SK-N-SH (cell line): ENCODE data around the gene MRPL57. TPM values are rescaled to one million over a fixed set of nuclear protein-coding genes. Genes with fewer than 3 reads are reported as not detected.
"Not testable (repeated sequence)": the region's sequence is repeated elsewhere in the genome, so short reads cannot be mapped to it uniquely, and the experiment has no call there.

ENCODE experiments used
- CTCF ChIA-PET: fragments of 300-600, 350-600 bp; formaldehyde crosslinking; extraction: SDS; loops from one replicate; lab custom pipeline; 2021; lab: Yijun Ruan, JAX
- POLR2A ChIA-PET: fragments of 350-600 bp; sonication (Branson Sonifier 250); formaldehyde crosslinking; extraction: SDS; loops from one replicate; lab custom pipeline; 2020; ENCODE audit warnings: antibody characterized with exemption, inconsistent platforms; lab: Yijun Ruan, JAX
- DNase-seq: peaks from one replicate; pipeline ENCODE4 v3.0.0; 2012
- H2AFZ ChIP-seq: fragments of 200-600 bp; sonication (generic); 2 replicates; pipeline ENCODE4 v1.8.1; 2016; ENCODE audit warnings: antibody characterized with exemption, mild to moderate bottlenecking, low read depth
- H3F3A ChIP-seq: fragments of 200-600 bp; sonication (generic); replicated peaks from 2 replicates; pipeline ENCODE3; 2016; ENCODE audit warnings: antibody characterized with exemption, mild to moderate bottlenecking; ENCODE audit not compliant: insufficient read depth
- H3K27ac ChIP-seq, 2 experiments: fragments of 200-500 bp in 1 of 2; fragments of 200-600 bp in 1 of 2; sonication (Bioruptor generic) in 1 of 2; sonication (generic), shearing (Covaris generic) in 1 of 2; 2 replicates each; pipeline versions ENCODE4 v1.5.1 to v1.6.1; 2014 to 2016; ENCODE audit warnings: low read depth in 2 of 2, inconsistent platforms in 1 of 2, low read length in 1 of 2, mild to moderate bottlenecking in 1 of 2, mixed read lengths in 1 of 2
- H3K27me3 ChIP-seq: fragments of 200-600 bp; sonication (generic), shearing (Covaris generic); 2 replicates; pipeline ENCODE4 v1.6.1; 2016; ENCODE audit warnings: mixed run types; ENCODE audit not compliant: insufficient read depth
- H3K36me3 ChIP-seq, 2 experiments: fragments of 200-500 bp in 1 of 2; fragments of 200-600 bp in 1 of 2; sonication (Bioruptor generic) in 1 of 2; sonication (generic) in 1 of 2; replicated peaks in 1 of 2; 2 replicates each; pipeline versions ENCODE3 to v1.5.1; 2014 to 2016; ENCODE audit warnings: low read length in 1 of 2, mild to moderate bottlenecking in 1 of 2; ENCODE audit not compliant: insufficient read depth in 2 of 2, control insufficient read depth in 1 of 2
- H3K4me1 ChIP-seq, 2 experiments: fragments of 200-500 bp in 1 of 2; fragments of 200-600 bp in 1 of 2; sonication (Bioruptor generic) in 1 of 2; sonication (generic), shearing (Covaris generic) in 1 of 2; 2 replicates each; pipeline versions ENCODE4 v1.5.1 to v1.6.1; 2014 to 2016; ENCODE audit warnings: low read depth in 1 of 2, low read length in 1 of 2, mixed run types in 1 of 2; ENCODE audit not compliant: insufficient read depth in 2 of 2, control insufficient read depth in 1 of 2
- H3K4me2 ChIP-seq: fragments of 200-600 bp; sonication (generic), shearing (Covaris generic); 2 replicates; pipeline ENCODE4 v1.6.1; 2017; ENCODE audit warnings: mixed run types
- H3K4me3 ChIP-seq, 2 experiments: fragments of 200-500 bp in 1 of 2; fragments of 200-600 bp in 1 of 2; sonication (Bioruptor generic) in 1 of 2; sonication (generic), shearing (Covaris generic) in 1 of 2; 2 replicates each; pipeline versions ENCODE4 v1.5.1 to v1.8.1; 2014 to 2016; ENCODE audit warnings: low read depth in 2 of 2, inconsistent platforms in 1 of 2, low read length in 1 of 2, mild to moderate bottlenecking in 1 of 2, mixed read lengths in 1 of 2, moderate library complexity in 1 of 2
- H3K79me2 ChIP-seq: fragments of 200-600 bp; sonication (generic); 2 replicates; pipeline ENCODE4 v1.8.1; 2017; ENCODE audit warnings: mild to moderate bottlenecking; ENCODE audit not compliant: insufficient read depth
- H3K9ac ChIP-seq: fragments of 200-600 bp; sonication (generic); 2 replicates; pipeline ENCODE4 v1.6.1; 2017; ENCODE audit warnings: mixed run types
- H3K9me2 ChIP-seq: fragments of 200-600 bp; sonication (generic); 2 replicates; pipeline ENCODE4 v1.6.1; 2017; ENCODE audit warnings: mixed run types
- H3K9me3 ChIP-seq: fragments of 200-600 bp; sonication (generic); 2 replicates; pipeline ENCODE4 v1.6.1; 2017; ENCODE audit warnings: mixed run types, mild to moderate bottlenecking, moderate library complexity
- H4K20me1 ChIP-seq: fragments of 200-600 bp; sonication (generic); 2 replicates; pipeline ENCODE4 v1.6.1; 2017; ENCODE audit warnings: mild to moderate bottlenecking, mixed run types; ENCODE audit not compliant: insufficient read depth
- EZH2phosphoT487 ChIP-seq: fragments of 200-600 bp; sonication (generic); IDR thresholded peaks from 2 replicates; pipeline ENCODE4 v1.6.1; 2017; ENCODE audit warnings: low read depth, mixed run types, mild to moderate bottlenecking, antibody characterized with exemption, moderate library complexity, borderline replicate concordance
- FOXM1 ChIP-seq: IDR thresholded peaks from 2 replicates; pipeline ENCODE4 v1.4.0; 2012; ENCODE audit warnings: low read depth, mild to moderate bottlenecking
- MXI1 ChIP-seq: IDR thresholded peaks from 2 replicates; pipeline ENCODE4 v1.6.1; 2012; ENCODE audit warnings: mild to moderate bottlenecking, low read depth, low read length, improper control_type of control experiment
- YY1 ChIP-seq: IDR thresholded peaks from 2 replicates; pipeline ENCODE4 v1.4.0; 2012; ENCODE audit warnings: low read depth, mild to moderate bottlenecking
- WGBS: methylation state at CpG from one replicate; pipeline ENCODE4 v1.1.6; 2017; ENCODE audit warnings: low lambda C conversion rate; 5-methylcytosine and 5-hydroxymethylcytosine counted together
- polyA plus RNA-seq, 3 experiments: library from polyadenylated mRNA; depleted of rRNA; stranded (reverse); fragments of >200 nt; gene quantifications; 2 replicates each; pipeline ENCODE4 v1.2.3, GENCODE V29; 2012
- TF ChIP-seq, protein P1 (sequence below): fragments of 150-350 bp; IDR thresholded peaks from 2 replicates; pipeline ENCODE4 v1.6.1; 2016; ENCODE audit warnings: mild to moderate bottlenecking, low read depth, low read length
- TF ChIP-seq, protein P2 (sequence below): IDR thresholded peaks from 2 replicates; pipeline ENCODE4 v1.4.0; 2012; ENCODE audit warnings: low read depth

Gene MRPL57
- polyA plus RNA-seq, 1 of the 3 experiments (the other 2 are of a cell fraction) = 19.9 TPM

DNA sequence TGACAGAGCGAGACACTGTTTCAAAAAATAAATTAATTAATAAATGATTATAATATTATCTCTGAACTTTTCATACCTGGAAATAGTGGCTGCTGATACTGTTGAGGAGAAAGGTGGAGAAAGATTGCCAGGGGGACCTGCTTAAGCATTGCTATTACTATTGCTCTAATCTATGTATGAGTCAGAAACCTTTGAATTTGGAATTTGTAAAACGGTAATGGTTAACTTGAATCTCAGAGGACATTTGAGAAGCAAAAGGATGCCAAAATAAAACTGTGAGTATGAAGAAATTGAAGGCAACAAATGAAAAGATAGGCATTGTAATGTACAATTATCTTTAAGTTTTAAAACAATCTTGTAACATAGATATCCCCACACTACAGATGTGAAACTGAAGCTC is 5.2 kb downstream of the MRPL57 start (continued):
- TF ChIP-seq, protein P1, sequence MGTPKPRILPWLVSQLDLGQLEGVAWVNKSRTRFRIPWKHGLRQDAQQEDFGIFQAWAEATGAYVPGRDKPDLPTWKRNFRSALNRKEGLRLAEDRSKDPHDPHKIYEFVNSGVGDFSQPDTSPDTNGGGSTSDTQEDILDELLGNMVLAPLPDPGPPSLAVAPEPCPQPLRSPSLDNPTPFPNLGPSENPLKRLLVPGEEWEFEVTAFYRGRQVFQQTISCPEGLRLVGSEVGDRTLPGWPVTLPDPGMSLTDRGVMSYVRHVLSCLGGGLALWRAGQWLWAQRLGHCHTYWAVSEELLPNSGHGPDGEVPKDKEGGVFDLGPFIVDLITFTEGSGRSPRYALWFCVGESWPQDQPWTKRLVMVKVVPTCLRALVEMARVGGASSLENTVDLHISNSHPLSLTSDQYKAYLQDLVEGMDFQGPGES = no peak
- no peak for TF ChIP-seq YY1
- no peak for TF ChIP-seq MXI1
- TF ChIP-seq, protein P2, sequence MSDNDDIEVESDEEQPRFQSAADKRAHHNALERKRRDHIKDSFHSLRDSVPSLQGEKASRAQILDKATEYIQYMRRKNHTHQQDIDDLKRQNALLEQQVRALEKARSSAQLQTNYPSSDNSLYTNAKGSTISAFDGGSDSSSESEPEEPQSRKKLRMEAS = no peak
- no peak for TF ChIP-seq FOXM1
- no peak for TF ChIP-seq EZH2phosphoT487

GRCh38 chr13:21186410-21186809 is 10.0 kb downstream of the MRPL57 start:
- H3K4me3 ChIP-seq, H3K79me2 ChIP-seq, H3K4me1 ChIP-seq, H2AFZ ChIP-seq, DNase-seq, H3K4me2 ChIP-seq, H3K9me2 ChIP-seq, H3K27ac ChIP-seq, H3F3A ChIP-seq, H3K27me3 ChIP-seq, H4K20me1 ChIP-seq, CTCF ChIA-PET, POLR2A ChIA-PET, H3K36me3 ChIP-seq, H3K9me3 ChIP-seq, H3K9ac ChIP-seq: not testable (repeated sequence)
- WGBS = no CpG with 5 or more reads among the region's 35 CpGs

DNA sequence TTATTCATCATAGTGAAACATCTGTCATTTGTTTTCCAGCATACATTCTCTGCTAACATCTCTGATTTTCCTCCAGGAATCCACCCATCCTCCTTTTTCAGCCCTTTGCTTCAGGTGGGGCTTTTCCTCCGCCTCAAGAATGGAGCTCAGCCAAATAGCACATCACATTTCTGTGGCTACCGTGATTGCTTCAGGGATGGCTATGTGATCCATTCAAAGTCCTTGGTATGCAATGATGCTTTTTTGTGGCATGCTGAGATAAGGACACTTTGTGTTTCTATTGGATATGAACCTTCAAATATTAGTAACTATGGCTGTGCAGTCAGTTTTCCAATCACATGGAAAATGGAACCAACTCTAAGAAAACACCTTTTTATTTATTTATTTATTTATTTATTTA is 18.3 kb downstream of the MRPL57 start:
- H3K9me3 ChIP-seq, H3K27ac ChIP-seq, H3K9me2 ChIP-seq, H4K20me1 ChIP-seq, H3K79me2 ChIP-seq, H3K9ac ChIP-seq, H3F3A ChIP-seq, H3K4me1 ChIP-seq, H3K4me3 ChIP-seq, H3K27me3 ChIP-seq, H2AFZ ChIP-seq, POLR2A ChIA-PET, H3K36me3 ChIP-seq, CTCF ChIA-PET, DNase-seq, H3K4me2 ChIP-seq: not testable (repeated sequence)
- 55% methylated on average over 2 of the region's 2 CpGs for WGBS

GRCh38 chr13:21197606-21198225 is 21.3 kb downstream of the MRPL57 start:
- DNase-seq, H3K4me3 ChIP-seq, H3K9me2 ChIP-seq, H3K9me3 ChIP-seq, H4K20me1 ChIP-seq, H3K36me3 ChIP-seq, CTCF ChIA-PET, H3F3A ChIP-seq, H3K27ac ChIP-seq, H3K4me1 ChIP-seq, H3K27me3 ChIP-seq, H3K4me2 ChIP-seq, H2AFZ ChIP-seq, H3K9ac ChIP-seq, H3K79me2 ChIP-seq: not testable (repeated sequence)
- 33% methylated on average over 8 of the region's 9 CpGs for WGBS
- POLR2A ChIA-PET = interaction anchor here (0.6 kb wide), 1 partner anchor 416 kb away, joined by 3 read pairs; no protein-coding TSS in a partner anchor

GRCh38 chr13:21198391-21198790 is 21.9 kb downstream of the MRPL57 start:
- H3K27ac ChIP-seq, H3K79me2 ChIP-seq, H3F3A ChIP-seq, H3K9ac ChIP-seq, H2AFZ ChIP-seq, H3K9me2 ChIP-seq, H3K36me3 ChIP-seq, H3K27me3 ChIP-seq, CTCF ChIA-PET, POLR2A ChIA-PET, H3K4me3 ChIP-seq, H3K4me1 ChIP-seq, H3K4me2 ChIP-seq, DNase-seq, H4K20me1 ChIP-seq, H3K9me3 ChIP-seq: not testable (repeated sequence)
- 9% methylated on average over 3 of the region's 4 CpGs for WGBS

DNA sequence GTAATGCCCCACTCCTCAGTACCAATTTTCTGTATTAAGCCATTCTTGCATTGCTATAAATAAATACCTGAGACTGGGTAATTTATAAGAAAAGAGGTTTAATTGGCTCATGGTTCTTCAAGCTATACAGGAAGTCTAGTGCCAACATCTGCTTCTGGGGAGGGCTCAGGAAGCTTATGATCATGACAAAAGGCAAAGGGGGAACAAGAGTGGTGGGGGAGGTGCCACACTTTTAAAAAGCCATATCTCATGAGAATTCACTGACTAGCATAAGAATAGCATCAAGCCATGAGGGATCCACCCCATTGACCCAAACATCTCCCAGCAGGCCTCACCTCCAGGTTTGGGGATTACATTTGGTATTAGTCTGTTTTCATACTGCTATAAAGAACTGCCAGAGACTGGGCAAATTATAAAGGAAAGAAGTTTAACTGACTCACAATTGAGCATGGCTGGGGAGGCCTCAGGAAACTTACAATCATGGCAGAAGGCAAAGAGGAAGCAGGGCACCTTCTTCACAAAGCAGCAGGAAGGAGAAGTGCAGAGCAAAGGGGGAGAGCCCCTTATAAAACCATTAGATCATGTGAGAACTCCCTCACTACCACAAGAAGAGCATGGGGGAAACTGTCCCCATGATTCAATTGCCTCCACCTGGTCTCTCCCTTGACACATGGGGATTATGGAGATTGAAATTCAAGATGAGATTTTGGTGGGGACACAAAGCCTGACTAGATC is 25.2 kb downstream of the MRPL57 start:
- H3K79me2 ChIP-seq, H2AFZ ChIP-seq, CTCF ChIA-PET, POLR2A ChIA-PET, H3K27ac ChIP-seq, H3K36me3 ChIP-seq, H3K27me3 ChIP-seq, H3K4me3 ChIP-seq, H3K9me3 ChIP-seq, H3K9me2 ChIP-seq, H3K4me1 ChIP-seq, H4K20me1 ChIP-seq, DNase-seq, H3K4me2 ChIP-seq, H3K9ac ChIP-seq: not testable (repeated sequence)
- peaks cover 12% of the 10 kb centered on the region for H3F3A ChIP-seq
